T-helper 2 cell treated with Interferon-gamma antibody and Interleukin-4, amounts not matched to agents 100 ng/mL and 5 ng/mL, for 36 hours (primary cell): ENCODE measurements around the gene PCDHGA8. TPM values are rescaled to one million over a fixed set of nuclear protein-coding genes. Genes with fewer than 3 reads are reported as not detected.
"Not testable (repeated sequence)": the region's sequence is repeated elsewhere in the genome, so short reads cannot be mapped to it uniquely, and the experiment has no call there.

Experiments
- intact Hi-C: fragments of 100-400 bp; cut with micrococcal nuclease; formaldehyde crosslinking; loops from one replicate; pipeline ENCODE4 v1.15.1; 2023
- total RNA-seq: library from RNA; stranded (reverse); gene quantifications from 2 replicates; pipeline ENCODE4 v1.2.3, GENCODE V29; 2022

The PCDHGA8 gene
- total RNA-seq, 1 donor from 2014 or later, result 0.18 TPM

DNA sequence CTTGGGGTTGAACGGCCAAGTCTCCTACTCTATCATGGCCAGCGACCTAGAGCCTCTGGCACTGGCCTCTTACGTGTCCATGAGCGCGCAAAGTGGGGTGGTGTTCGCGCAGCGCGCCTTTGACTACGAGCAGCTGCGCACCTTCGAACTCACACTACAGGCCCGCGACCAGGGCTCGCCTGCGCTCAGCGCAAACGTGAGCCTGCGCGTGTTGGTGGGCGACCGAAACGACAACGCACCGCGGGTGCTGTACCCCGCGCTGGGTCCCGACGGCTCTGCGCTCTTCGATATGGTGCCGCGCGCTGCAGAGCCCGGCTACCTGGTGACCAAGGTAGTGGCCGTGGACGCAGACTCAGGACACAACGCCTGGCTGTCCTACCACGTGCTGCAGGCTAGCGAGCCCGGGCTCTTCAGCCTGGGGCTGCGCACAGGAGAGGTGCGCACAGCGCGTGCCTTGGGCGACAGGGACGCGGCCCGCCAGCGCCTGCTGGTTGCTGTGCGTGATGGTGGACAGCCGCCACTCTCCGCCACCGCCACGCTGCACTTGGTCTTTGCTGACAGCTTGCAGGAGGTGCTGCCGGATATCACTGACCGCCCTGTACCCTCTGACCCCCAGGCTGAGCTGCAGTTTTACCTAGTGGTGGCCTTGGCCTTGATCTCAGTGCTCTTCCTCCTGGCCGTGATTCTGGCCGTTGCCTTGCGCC is 7.3 kb downstream of the PCDHGA8 start:
- intact Hi-C loops, result no loop called here

DNA sequence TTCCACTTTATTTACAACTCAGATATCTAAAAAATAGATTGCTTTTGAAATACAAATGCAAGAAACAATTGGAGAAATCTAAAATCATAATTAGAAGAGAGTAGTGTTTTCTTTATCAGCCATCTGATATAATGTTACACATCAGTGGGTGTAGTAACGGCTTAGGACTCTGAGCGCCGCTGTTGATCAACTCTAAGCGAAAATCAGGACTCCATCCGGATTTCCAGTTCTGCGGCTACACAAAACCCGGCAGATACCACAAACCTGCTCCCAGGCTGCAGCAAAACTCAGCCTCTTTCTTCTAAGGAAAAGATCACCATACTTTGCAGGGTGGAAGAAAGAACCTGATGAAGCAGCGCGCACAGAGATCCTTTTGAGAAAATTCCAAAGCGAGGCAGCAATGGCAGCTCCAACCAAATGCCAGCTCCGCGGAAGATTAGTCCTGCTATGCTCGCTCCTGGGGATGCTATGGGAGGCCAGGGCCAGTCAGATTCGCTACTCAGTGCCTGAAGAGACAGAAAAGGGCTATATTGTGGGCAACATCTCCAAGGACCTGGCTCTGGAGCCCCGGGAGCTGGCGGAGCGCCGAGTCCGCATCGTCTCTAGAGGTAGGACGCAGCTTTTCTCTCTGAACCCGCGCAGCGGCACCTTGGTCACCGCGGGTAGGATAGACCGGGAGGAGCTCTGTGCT is 10.3 kb downstream of the PCDHGA8 start, which contains the start of gene PCDHGA9:
TSS of gene PCDHGA9 (plus strand) at position 226 of the 691 bp plus-strand sequence. CDS start at position 401, 175 bp downstream.
- intact Hi-C loops, result no loop called here

DNA sequence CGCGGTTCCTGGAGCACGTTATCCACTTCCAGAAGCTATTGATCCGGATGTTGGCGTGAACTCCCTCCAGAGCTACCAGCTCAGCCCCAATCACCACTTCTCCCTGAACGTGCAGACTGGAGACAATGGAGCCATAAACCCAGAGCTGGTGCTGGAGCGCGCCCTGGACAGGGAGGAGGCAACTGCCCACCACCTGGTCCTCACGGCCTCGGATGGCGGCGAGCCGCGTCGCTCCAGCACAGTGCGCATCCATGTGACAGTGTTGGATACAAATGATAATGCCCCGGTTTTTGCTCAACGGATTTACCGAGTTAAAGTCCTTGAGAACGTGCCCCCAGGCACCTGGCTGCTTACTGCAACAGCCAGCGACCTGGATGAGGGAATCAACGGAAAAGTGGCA is 11.0 kb downstream of the PCDHGA8 start:
- intact Hi-C loops, result no loop called here

DNA sequence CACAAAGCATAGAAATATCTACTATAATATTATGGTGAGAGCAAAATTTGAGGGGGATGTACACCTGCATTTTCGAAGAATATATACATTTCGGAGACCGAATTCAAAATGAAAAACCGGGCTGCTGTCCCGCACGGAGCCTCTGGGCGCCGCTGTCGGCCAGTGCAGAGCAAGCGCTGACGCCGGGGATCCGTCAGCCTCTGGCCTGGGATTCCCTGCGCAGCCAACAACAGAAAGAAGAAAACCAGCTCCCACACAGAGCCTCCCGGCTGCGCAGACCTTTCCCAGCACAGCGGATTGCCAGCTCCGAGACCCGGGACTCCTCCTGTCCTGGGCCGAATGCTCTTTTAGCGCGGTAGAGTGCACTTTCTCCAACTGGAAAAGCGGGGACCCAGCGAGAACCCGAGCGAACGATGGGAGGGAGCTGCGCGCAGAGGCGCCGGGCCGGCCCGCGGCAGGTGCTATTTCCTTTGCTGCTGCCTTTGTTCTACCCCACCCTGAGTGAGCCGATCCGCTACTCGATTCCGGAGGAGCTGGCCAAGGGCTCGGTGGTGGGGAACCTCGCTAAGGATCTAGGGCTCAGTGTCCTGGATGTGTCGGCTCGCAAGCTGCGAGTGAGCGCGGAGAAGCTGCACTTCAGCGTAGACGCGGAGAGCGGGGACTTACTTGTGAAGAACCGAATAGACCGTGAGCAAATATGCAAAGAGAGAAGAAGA is 15.5 kb downstream of the PCDHGA8 start, which contains the start of gene PCDHGB6:
TSS of gene PCDHGB6 (plus strand) at position 232 of the 716 bp plus-strand sequence. CDS start at position 414, 182 bp downstream.
- intact Hi-C loops, result not testable (repeated sequence)

DNA sequence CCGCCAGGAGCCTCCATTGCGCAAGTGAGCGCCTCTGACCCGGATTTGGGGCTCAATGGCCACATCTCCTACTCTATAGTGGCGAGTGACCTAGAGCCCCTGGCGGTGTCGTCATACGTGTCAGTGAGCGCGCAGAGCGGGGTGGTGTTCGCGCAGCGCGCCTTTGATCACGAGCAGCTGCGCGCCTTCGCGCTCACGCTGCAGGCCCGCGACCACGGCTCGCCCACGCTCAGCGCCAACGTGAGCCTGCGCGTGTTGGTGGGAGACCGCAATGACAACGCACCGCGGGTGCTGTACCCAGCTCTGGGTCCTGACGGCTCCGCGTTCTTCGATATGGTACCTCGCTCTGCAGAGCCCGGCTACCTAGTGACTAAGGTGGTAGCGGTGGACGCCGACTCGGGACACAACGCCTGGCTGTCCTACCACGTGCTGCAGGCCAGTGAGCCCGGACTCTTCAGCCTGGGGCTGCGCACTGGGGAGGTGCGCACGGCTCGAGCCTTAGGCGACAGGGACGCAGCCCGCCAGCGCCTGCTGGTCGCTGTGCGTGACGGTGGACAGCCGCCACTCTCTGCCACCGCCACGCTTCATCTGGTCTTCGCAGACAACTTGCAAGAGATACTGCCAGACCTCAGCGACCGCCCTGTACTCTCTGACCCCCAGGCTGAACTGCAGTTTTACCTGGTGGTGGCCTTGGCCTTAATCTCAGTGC is 17.3 kb downstream of the PCDHGA8 start:
- intact Hi-C loops, result loop anchor here (5.0 to 10.0 kb wide), 2 partner anchors 87 to 175 kb away; partner anchors contain the start of gene TAF7

DNA sequence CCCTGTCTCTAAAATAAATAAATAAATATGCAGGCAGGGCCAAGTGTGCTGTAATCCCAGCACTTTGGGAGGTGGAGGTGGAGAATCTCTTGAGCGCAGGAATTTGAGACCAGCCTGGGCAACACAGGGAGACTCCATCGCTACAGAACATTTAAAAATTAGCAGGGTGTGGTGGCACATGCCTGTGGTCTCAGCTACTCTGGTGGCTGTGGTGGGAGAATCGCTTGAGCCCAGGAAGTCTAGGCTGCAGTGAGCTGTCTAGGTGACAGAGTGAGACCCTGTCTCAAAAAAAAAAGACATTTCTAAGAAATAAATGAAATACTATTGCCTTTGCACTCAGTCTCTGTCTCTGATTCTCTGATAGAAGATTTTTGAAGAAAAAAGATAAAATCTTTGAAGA is 19.1 kb downstream of the PCDHGA8 start:
- intact Hi-C loops, result loop anchor here (5.0 to 10.0 kb wide), 2 partner anchors 89 to 177 kb away; partner anchors contain the start of gene TAF7

DNA sequence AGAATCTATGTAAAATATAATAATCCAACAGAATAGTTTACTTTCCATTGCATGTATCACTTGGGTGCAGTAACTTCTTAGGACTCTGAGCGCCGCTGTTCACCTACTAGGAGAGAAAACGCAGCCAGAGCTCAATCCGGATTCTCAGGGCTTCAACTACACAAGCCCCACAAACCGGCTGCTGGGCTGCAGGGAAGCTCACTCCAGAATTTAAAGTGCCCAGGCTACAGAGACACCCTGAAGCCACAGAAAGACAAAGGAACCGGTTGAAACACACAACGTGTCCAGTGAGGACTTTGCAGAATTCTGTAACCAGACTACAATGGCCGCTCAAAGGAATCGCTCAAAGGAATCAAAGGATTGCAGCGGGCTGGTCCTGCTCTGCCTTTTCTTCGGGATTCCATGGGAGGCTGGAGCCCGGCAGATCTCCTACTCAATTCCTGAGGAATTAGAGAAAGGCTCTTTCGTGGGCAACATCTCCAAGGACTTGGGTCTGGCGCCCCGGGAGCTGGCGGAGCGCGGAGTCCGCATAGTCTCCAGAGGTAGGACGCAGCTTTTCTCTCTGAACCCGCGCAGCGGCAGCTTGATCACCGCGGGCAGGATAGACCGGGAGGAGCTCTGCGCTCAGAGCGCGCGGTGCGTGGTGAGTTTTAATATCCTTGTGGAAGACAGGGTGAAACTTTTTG is 20.6 kb downstream of the PCDHGA8 start, which contains the start of gene PCDHGA10:
TSS of gene PCDHGA10 (plus strand) at position 134 of the 686 bp plus-strand sequence. CDS start at position 323, 189 bp downstream.
- intact Hi-C loops, result loop anchor here (1.0 to 10.0 kb wide), 5 partner anchors 91 to 178 kb away; partner anchors contain the start of gene TAF7

DNA sequence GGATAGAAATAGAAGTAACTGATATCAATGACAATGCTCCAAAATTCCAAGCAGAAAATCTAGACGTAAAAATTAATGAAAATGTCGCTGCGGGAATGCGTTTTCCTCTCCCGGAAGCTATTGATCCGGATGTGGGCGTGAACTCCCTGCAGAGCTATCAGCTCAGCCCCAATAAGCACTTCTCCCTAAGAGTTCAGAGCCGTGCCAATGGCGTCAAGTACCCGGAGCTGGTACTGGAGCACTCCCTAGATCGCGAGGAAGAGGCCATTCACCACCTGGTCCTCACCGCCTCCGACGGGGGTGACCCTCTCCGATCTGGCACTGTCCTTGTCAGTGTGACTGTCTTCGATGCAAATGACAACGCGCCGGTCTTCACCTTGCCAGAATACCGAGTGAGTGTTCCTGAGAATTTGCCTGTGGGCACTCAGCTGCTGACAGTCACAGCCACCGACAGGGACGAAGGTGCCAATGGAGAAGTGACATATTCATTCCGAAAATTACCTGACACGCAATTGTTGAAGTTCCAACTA is 21.2 kb downstream of the PCDHGA8 start:
- intact Hi-C loops, result loop anchor here (2.0 to 10.0 kb wide), 4 partner anchors 91 to 179 kb away; partner anchors contain the start of gene TAF7

DNA sequence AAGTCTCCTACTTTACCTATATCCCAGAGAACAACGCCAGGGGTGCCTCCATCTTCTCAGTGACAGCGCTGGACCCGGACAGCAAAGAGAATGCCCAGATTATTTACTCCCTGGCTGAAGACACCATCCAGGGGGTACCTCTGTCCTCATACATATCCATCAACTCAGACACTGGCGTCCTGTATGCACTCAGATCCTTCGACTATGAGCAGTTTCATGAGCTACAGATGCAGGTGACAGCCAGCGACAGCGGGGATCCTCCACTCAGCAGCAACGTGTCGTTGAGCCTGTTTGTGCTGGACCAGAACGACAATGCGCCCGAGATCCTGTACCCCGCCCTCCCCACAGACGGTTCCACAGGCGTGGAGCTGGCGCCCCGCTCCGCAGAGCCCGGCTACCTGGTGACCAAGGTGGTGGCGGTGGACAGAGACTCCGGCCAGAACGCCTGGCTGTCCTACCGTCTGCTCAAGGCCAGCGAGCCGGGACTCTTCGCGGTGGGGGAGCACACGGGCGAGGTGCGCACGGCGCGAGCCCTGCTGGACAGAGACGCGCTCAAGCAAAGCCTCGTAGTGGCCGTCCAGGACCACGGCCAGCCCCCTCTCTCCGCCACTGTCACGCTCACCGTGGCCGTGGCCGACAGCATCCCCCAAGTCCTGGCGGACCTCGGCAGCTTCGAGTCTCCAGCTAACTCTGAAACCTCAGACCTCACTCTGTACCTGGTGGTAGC is 22.3 kb downstream of the PCDHGA8 start:
- intact Hi-C loops, result loop anchor here (5.0 to 10.0 kb wide), 2 partner anchors 92 to 180 kb away; partner anchors contain the start of gene TAF7

DNA sequence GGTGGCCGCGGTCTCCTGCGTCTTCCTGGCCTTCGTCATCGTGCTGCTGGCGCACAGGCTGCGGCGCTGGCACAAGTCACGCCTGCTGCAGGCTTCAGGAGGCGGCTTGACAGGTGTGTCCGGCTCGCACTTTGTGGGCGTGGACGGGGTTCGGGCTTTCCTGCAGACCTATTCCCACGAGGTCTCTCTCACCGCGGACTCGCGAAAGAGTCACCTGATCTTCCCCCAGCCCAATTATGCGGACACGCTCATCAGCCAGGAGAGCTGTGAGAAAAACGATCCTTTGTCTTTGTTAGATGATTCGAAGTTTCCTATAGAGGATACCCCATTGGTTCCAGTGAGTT is 22.8 kb downstream of the PCDHGA8 start:
- intact Hi-C loops, result loop anchor here (10.0 kb wide), 1 partner anchor 180 kb away; no protein-coding TSS in a partner anchor

DNA sequence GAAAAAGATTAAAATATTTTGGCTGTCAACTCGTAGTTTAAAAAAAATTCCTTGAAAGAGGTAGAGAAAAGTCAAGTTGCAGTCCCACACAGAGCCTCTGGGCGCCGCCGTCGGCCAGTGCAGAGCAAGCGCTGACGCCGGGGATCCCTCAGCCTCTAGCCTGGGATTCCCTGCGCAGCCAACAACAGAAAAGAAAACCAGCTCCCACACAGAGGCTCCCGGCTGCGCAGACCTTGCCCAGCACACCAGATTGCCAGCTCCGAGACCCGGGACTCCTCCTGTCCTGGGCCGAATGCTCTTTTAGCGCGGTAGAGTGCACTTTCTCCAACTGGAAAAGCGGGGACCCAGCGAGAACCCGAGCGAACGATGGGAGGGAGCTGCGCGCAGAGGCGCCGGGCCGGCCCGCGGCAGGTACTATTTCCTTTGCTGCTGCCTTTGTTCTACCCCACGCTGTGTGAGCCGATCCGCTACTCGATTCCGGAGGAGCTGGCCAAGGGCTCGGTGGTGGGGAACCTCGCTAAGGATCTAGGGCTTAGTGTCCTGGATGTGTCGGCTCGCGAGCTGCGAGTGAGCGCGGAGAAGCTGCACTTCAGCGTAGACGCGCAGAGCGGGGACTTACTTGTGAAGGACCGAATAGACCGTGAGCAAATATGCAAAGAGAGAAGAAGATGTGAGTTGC is 25.2 kb downstream of the PCDHGA8 start, which contains the start of gene PCDHGB7:
TSS of gene PCDHGB7 (plus strand) at position 184 of the 679 bp plus-strand sequence. CDS start at position 367, 183 bp downstream.
- intact Hi-C loops, result loop anchor here (1.0 to 10.0 kb wide), 2 partner anchors 95 to 183 kb away; no protein-coding TSS in a partner anchor

DNA sequence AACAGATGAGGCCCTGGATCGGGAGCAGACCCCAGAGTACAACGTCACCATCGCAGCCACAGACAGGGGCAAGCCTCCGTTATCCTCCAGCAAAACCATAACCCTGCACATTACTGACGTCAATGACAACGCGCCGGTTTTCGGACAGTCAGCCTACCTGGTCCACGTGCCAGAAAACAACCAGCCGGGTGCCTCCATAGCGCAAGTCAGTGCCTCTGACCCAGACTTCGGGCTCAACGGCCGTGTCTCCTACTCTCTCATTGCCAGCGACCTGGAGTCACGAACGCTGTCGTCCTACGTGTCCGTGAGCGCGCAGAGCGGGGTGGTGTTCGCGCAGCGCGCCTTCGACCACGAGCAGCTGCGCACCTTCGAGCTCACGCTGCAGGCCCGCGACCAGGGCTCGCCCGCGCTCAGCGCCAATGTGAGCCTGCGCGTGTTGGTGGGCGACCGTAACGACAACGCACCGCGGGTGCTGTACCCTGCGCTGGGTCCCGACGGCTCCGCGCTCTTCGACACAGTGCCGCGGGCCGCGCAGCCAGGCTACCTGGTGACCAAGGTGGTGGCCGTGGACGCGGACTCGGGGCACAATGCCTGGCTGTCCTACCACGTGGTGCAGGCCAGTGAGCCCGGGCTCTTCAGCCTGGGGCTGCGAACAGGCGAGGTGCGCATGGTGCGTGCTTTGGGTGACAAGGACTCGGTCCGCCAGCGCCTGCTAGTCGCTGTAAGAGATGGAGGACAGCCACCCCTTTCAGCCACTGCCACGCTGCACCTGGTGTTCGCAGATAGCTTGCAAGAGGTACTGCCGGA is 26.8 kb downstream of the PCDHGA8 start:
- intact Hi-C loops, result loop anchor here (10.0 kb wide), 1 partner anchor 184 kb away; no protein-coding TSS in a partner anchor

DNA sequence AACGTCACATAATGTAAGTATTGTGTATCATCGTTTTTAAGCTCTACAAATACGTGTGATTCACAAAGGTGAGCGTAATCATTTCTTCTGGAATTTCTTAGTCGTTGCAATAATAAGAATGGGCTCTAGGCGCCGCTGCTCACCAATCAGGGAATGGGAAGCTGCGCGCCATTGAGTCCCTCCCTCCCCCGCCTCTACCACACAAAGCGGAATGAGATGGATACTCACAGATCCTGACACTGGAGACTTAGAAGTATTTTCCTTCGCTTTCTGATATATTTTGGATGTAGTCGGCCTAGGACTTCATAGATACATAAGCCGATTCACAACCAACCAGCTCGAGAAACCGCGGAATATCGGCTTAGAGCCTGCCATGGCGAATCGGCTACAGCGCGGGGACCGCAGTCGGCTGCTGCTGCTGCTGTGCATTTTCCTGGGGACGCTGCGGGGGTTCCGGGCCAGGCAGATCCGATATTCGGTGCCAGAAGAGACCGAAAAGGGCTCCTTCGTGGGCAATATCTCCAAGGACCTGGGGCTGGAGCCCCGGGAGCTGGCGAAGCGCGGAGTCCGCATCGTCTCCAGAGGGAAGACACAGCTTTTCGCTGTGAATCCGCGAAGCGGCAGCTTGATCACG is 28.5 kb downstream of the PCDHGA8 start, which contains the start of gene PCDHGA11:
TSS of gene PCDHGA11 (plus strand) at position 197 of the 634 bp plus-strand sequence. CDS start at position 374, 177 bp downstream.
- intact Hi-C loops, result loop anchor here (5.0 kb wide), 2 partner anchors 56 to 59 kb away; partner anchors contain the start of genes PCDHGA5 and PCDHGC3

DNA sequence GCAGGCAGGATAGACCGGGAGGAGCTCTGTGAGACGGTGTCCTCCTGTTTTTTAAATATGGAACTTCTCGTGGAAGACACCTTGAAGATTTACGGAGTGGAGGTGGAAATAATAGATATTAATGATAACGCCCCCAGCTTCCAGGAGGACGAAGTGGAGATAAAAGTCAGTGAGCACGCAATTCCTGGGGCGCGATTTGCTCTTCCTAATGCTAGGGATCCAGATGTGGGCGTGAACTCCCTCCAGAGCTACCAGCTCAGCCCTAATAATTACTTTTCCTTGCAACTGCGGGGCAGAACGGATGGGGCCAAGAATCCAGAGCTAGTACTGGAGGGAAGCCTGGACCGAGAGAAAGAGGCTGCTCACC is 29.0 kb downstream of the PCDHGA8 start:
- intact Hi-C loops, result loop anchor here (5.0 kb wide), 2 partner anchors 56 to 59 kb away; partner anchors contain the start of genes PCDHGA5 and PCDHGC3

DNA sequence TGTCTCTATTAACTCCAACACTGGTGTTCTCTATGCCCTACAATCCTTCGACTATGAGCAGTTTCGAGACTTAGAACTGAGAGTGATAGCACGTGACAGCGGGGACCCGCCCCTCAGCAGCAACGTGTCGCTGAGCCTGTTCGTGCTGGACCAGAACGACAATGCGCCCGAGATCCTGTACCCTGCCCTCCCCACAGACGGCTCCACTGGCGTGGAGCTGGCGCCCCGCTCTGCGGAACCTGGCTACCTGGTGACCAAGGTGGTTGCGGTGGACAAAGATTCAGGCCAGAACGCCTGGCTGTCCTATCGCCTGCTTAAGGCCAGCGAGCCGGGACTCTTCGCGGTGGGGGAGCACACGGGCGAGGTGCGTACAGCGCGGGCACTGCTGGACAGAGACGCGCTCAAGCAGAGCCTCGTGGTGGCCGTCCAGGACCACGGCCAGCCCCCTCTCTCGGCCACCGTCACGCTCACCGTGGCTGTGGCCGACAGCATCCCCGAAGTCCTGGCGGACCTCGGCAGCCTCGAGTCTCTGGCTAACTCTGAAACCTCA is 30.4 kb downstream of the PCDHGA8 start:
- intact Hi-C loops, result loop anchor here (5.0 kb wide), 2 partner anchors 54 to 61 kb away; partner anchors contain the start of genes PCDHGA5 and PCDHGC3

DNA sequence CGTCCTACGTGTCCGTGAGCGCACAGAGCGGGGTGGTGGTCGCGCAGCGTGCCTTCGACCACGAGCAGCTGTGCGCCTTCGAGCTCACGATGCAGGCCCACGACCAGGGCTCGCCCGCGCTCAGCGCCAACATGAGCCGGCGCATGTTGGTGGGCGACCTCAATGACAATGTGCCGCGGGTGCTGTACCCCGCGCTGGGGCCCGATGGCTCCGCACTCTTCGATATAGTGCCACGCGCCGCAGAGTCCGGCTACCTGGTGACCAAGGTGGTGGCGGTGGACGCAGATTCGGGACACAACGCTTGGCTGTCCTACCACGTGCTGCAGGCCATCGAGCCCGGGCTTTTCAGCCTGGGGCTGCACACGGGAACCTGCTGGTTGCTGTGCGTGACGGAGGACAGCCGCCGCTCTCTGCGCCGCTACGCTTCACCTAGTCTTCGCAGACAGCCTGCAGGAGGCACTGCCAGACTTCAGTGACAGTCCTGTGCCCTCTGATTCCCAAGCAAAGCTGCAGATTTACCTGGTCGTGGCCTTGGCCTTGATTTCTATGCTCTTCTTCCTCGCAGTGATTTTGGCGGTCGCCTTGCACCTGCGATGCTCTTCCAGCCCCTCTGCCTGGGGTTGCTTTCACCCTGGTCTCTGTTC is 35.5 kb downstream of the PCDHGA8 start:
- intact Hi-C loops, result no loop called here
